Loucy (cell line): ENCODE measurements around the gene RASGRP2.

Source experiments
- CTCF ChIP-seq: fragments of 200-600 bp; sonication (generic); conservative IDR thresholded peaks from 2 replicates; pipeline ENCODE4 v1.5.1; 2014; ENCODE audit warnings: mild to moderate bottlenecking, antibody characterized with exemption, low read length
- EZH2phosphoT487 ChIP-seq: fragments of 200-600 bp; IDR thresholded peaks from 2 replicates; pipeline ENCODE4 v1.6.1; 2018; ENCODE audit warnings: antibody characterized with exemption, mild to moderate bottlenecking, moderate library complexity, borderline replicate concordance

GRCh38 chr11:64763526-64764039, 19.6 kb upstream of the RASGRP2 start:
- TF ChIP-seq CTCF (no peak), EZH2phosphoT487 (no peak)
